Astrocyte of the hippocampus (primary cell): ENCODE results near the gene ZNF335.

ENCODE experiments used
- DNase-seq: peaks from one replicate; pipeline ENCODE4 v3.0.0; 2011; ENCODE audit warnings: low read depth, low spot score

ZNF335 gene

DNA sequence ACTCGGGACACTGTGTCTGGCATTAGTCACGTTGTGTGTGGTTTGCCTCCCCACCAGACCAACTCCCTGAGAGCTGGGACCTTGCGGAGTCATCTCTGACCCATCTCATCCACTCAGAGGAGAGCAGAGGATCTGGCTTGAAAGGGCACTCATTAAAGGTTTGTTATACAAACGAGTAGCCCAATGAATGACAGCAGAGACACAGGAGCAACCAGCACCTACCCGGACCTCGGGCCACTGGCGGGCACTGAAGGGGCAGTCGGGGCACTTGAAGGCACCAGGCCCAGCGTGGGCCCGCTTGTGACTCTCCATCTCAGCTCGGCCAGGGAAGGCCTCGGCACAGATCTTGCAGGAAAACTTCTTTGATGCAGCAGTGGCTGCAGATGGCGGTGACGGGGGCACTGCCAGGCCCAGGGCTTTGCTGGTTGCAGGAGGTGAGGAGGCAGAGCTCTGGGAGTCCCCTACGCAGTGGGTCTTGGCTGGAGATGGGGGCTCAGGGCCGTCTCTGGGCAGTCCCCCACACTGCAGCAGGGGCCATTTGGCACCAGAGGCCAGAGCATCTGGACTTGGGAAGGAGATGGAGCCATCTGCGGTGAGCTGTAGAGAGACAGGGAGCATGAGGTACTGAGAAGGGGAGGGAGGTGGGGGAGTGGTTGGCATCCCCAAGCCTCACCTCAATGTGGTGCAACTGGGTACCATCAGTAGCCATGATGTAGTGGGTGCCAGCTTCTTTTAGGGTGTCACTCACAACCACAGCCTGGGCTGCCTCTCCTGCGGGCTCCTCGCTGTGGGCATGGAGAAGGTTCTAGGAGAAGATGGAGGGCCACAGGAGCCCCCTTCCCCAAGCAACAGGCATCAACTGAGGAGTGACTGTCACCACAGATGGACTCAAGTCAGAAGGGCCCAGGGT is 19.8 kb downstream of the ZNF335 start:
- no peak for DNase-seq

GRCh38 chr20:45950330-45950646 is 21.7 kb downstream of the ZNF335 start:
- DNase-seq, result no peak

- DNase-seq, result no peak
Observed at GRCh38 chr20:45949542-45950329, 22.3 kb downstream of the ZNF335 start.

DNA sequence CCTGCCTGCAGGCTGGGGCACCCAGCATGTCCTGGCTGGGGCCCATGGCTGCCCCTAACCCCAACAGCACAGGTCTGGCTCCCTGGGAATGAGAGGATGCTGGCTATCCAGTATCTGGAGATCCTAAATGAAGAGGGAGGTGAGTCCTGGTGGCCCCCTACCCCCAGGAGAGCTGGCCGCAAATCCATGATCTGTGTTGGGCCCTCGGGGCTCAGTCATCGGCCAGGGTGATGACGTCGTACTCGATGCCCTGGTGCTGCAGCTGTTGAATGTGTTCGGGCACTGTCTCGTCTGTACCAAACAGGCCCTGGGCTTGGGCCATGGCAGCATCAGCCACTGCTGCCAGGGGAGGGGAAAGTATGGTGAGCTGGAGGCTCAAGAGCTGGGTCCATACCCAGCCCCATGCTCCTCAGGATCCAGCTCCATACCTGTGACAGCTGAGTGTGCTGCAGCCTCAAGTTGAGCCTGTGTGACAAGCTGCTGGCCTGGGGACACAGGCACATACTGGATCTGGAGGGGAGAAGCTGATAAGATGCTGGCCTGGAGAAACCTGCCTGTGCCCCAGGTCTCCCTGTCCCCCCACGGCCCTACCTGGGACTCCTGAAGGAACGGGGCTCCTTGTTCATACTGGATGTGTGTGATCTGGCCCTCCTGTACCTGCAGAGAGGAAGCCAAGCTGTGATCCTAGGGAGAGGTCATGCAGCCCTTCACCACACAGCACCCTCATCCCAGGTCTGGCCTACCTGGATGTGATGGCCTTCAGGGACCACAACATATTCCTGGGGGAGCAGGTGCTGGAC is 23.1 kb downstream of the ZNF335 start:
- no peak for DNase-seq

GRCh38 chr20:45948261-45948733 is 23.7 kb downstream of the ZNF335 start:
- DNase-seq, result no peak

- no peak for DNase-seq
Observed at GRCh38 chr20:45947110-45947866, 24.7 kb downstream of the ZNF335 start.

DNA sequence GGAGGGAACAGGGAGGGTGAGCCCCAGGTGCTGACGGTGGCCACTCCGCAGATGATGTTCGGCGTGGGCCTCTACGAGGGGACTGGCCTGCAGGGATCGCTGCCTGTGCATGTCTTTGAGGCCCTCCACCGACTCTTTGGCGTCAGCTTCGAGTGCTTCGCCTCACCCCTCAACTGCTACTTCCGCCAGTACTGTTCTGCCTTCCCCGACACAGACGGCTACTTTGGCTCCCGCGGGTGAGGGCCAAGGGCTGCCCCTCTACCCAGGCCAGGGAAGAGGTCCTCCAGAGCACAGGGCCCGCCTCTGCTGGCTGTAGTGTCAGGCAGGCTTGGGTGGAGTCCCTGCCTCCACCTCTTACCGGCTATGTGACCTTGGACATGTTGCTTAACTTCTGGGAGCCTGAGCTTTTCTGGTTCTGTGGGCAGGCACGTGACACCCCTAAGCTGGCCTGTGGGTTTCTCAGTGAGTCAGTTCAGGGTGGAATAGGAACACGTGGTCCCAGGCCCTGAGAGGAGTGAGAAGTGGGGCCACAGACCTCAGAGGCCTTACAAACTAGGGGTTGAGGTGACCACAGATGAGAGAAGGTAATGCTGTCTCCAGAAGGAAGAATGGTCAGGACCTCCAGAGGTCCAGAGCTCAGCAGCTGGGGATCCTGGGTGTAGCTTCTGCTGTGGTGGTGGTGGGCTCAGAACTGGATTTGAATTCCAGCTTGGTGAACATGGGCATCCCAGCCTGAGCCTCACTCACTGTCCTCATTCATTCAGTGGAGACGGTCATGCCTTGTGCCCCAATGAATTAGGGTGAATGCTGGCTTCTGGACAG is 25.6 kb downstream of the ZNF335 start:
- no peak for DNase-seq

DNA sequence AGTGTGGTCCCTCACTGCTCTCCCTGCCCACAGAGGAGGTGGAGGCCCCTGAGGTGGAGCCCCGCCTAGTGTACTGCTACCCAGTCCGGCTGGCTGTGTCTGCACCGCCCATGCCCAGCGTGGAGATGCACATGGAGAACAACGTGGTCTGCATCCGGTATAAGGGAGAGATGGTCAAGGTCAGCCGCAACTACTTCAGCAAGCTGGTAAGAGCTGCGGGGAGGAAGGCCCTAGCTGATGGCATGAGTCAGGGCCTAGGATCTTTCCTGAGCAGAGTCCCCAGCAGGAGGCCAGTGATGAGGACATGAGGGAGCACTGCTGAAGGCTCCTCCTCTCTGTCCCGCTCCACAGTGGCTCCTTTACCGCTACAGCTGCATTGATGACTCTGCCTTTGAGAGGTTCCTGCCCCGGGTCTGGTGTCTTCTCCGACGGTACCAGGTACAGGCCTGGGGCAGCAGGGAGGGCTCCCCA is 26.3 kb downstream of the ZNF335 start:
- DNase-seq, result no peak

- no peak for DNase-seq
Observed at GRCh38 chr20:45944965-45945677, 26.9 kb downstream of the ZNF335 start.

DNA sequence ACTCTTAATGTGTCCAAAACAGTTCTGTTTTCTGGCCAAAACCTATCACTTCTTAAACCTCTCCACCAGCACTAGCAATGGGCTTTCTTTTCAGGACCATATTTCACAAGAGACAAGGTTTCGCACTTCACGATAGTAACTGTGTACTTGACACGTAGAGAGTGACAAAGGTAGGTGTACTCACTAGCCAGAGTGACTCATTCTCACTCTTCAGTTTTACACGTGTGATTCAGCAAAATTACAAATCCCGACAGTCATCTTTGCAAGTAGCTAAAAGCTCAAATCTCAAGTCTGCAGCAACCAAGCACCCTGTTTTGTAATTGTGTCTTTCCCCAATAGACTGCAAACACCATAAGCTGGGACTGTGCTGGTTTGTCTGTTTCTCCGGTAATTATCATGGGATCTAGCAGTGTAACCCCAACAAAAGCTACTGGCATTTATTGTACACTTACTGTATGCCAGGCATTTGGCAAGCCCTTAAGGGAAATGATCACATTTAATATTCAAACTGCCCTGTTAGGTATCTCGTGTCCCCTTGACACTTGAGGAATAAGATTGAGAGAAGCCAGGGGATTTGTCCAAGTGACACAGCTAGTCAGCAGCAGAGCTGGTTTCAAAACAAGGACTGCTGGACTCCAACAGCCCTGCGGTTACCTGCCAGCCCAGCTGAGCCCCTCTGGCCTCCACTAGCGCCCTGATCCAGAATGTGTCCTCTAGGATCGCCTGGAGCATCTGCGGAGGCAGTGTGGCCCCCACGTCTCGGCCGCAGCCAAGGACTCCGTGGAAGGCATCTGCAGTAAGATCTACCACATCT is 27.6 kb downstream of the ZNF335 start:
- peak; percentile 48 for DNase-seq

DNA sequence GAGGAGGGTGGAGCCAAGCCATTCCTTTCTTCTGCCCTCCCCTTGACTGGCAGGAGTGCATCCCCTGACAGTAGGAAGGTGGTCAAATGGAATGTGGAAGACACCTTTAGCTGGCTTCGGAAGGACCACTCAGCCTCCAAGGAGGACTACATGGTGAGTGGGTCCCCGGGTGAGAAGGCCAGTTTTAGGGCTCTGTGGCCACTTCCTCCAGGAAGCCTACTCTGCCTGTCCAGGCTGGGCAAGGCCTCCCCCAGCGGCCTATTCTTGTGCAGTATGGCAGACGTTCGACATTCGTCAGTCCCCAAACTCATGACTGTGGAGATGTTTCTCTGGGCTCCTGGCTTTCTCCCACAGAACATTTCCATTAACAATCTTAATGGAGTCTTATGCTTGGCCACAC is 28.4 kb downstream of the ZNF335 start:
- DNase-seq, result no peak

DNA sequence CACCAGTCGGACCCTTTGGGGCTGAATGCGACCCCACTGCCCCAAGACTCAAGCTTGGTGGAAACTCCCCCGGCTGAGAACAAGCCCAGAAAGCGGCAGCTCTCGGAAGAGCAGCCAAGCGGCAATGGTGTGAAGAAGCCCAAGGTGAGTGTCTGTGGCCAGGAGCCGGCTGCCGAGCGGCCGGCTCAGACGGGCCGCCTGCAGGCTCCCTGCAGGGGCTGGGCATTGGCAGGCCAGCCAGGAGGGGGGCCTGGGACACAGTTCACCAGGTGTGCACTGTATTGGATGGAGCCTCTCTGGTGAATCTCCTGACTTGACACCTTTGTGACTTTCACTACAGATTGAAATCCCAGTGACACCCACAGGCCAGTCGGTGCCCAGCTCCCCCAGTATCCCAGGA is 31.5 kb downstream of the ZNF335 start:
- DNase-seq, result no peak

DNA sequence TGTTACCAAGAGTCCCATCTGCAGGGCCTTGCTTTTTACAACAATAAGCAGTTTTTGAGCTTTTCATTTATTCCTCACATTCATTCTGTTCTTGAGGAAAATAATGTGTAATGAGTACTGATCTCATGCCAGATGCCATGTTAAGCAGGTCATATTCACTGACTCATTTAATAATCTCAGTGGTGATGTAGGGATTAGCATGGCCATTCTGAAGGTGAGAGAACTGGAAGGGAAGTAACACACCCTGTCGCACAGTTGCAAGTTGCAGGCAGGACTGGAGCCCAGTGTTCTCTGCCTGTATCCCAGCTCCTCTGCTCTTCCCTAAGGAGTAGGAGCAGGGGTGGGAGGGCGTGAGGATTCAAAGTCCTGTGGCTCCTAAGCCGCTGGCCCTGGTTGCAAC is 31.9 kb downstream of the ZNF335 start:
- no peak for DNase-seq

DNA sequence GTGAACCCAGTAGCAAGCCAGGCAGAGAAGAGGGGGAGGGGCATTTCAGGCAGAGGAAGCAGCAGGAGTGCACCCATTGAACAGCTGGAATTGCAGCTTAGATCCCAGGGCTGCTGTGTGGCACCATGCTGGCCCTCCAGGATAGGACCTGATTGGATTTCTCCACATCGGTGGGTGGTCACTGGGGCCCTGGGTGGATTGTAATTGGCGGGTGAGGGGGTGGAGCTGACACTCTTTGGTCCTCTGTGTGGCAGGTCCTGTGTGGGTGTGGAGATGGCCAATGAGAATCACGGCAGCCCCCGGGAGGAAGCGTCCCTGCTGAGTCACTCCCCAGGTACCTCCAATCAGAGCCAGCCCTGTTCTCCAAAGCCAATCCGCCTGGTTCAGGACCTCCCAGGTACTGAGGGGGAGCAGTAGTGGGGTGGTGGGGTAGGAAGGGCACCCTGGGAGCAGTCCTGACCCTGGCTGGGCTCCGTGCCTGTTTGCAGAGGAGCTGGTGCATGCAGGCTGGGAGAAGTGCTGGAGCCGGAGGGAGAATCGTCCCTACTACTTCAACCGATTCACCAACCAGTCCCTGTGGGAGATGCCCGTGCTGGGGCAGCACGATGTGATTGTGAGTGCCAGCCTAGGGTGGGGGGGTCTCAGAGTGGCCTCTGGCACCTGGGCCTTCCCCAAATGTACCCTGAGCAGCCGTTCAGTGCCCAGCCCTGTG is 33.1 kb downstream of the ZNF335 start:
- no peak for DNase-seq

- no peak for DNase-seq
Observed at GRCh38 chr20:45937765-45938164, 34.2 kb downstream of the ZNF335 start.

DNA sequence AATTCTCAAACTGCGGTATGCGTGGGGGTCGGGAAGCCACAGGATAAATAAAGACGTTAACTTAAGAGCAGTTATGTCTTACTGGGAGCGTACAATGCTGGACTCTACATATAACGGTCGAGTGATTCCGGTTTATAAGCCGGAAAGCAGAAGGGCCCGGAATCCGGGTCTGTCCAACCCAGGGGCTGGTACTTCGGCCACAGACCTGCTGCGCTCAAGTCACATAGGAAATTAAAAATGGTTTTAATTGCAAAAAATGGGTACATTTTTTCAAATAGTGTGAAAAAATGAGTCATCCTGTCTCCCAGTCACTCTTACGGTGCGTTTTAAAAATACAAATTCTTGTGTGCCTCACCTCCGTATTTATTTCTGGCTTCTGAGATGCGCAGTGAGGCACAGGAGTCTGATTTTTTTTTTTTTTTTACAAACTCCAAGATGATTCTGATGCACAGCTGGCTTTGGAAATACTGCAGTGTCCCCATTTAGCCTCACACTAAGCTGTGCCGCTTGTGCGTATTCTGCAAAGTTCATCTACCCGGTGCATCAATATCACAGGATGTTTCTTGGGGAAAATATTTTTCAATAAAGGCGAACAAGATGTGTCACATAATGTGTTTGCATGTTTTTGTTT is 36.5 kb downstream of the ZNF335 start:
- DNase-seq, result no peak

DNA sequence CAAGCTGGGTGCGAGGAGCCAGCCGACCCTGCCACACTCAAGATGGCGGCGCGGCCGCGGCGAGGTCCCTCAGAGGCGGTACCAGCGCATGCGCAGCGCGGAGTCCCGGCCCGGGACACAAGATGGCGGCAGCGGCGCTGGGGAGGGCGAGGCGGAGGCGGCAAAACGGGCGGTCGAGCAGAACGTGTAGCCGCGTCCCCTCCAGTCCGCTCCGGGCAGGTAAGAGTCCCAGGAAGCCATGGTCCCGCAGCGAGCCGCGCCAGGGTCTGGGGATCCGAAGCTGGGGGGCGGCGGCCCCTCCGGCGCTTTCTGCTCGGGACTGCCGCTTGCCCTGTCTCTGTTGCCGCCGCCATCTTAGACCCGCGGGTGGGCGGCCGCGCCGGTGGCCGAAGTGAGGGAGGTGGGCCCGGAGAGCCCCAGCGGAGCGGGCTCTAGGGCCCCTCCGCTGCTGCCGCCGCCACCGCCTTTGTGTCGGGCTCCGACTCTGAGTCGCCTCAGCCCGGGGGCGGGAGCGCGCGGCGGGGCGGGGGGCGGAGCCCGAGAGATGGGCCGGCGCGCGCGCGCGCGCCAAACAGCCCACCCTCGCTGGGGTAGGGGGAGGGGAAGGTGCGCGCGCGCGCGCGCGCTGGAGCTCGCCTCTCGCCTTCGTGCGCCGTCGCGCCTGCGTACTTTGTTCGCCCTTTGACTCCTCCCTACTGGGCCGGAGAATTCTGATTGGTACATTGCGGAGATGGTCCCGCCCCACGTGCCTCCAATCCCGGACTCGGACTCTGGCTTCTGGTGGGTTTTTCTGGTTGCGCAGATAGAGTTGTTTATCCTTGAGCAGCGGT is 37.2 kb downstream of the ZNF335 start, which contains the start of gene PCIF1:
Gene PCIF1, plus strand, starts transcription at position 98 of the 830 bp plus-strand sequence. CDS start 4,317 bp downstream, outside the sequence.
- peak; percentile 100 for DNase-seq
